HepG2 (cell line): ENCODE measurements around the gene BBS9. TPM values are rescaled to one million over a fixed set of nuclear protein-coding genes. Genes with fewer than 3 reads are reported as not detected.

ENCODE experiments used
- ATAC-seq: fragments of 200-7000 bp; cut with Tn5 transposase; 3 replicates; pipeline ENCODE4 v1.9.1; 2020; ENCODE audit warnings: mild to moderate bottlenecking, moderate library complexity
- BruUV-seq: library from RNA; stranded (reverse); fragments of 400-500 nt; replicated peaks from 2 replicates; lab custom pipeline; 2021; lab: Mats Ljungman, UMichigan
- CTCF ChIA-PET: fragments of 300-600 bp; formaldehyde crosslinking; extraction: SDS; loops from one replicate; lab custom pipeline; 2021; ENCODE audit warnings: low total read pairs, inconsistent platforms, low intra/inter-chr PET ratio; lab: Yijun Ruan, JAX
- POLR2A ChIA-PET: fragments of 350-600 bp; sonication (Branson Sonifier 250); formaldehyde crosslinking; loops from one replicate; lab custom pipeline; 2020; ENCODE audit warnings: antibody characterized with exemption, inconsistent platforms; lab: Yijun Ruan, JAX
- DNase-seq: peaks from one replicate; pipeline ENCODE4 v3.0.0-alpha.2; 2015; ENCODE audit warnings: low spot score
- FAIRE-seq: peaks from 3 replicates; lab custom pipeline; 2011; peaks lifted over from hg19 to GRCh38; lab: Jason Lieb, UNC
- H2AFZ ChIP-seq: one replicate; pipeline ENCODE4 v1.6.1; 2011; ENCODE audit warnings: low read length, inconsistent platforms
- H3K27ac ChIP-seq: fragments of 300-600 bp; 3 replicates; pipeline ENCODE4 v1.8.0; 2011; ENCODE audit warnings: mixed run types, mild to moderate bottlenecking, mixed read lengths, low read length, inconsistent platforms; ENCODE audit not compliant: insufficient read depth; ENCODE audit errors: extremely low read length
- H3K27me3 ChIP-seq, 2 experiments: fragments of 200-600 bp in 1 of 2; 2 replicates in 1 of 2; 3 replicates in 1 of 2; pipeline versions ENCODE4 v1.6.0 to v1.8.0; 2011; ENCODE audit warnings: low read length in 2 of 2, mild to moderate bottlenecking in 2 of 2, moderate library complexity in 2 of 2, inconsistent platforms in 1 of 2; ENCODE audit not compliant: insufficient read depth in 2 of 2, control insufficient read depth in 1 of 2
- H3K36me3 ChIP-seq, 2 experiments: fragments of 200-600 bp in 1 of 2; replicated peaks in 1 of 2; 2 replicates in 1 of 2; 3 replicates in 1 of 2; pipeline versions ENCODE4 v1.5.1 to v1.8.0; 2011; ENCODE audit warnings: low read length in 2 of 2, inconsistent platforms in 1 of 2; ENCODE audit not compliant: insufficient read depth in 2 of 2, control insufficient read depth in 1 of 2
- H3K4me1 ChIP-seq: 2 replicates; pipeline ENCODE4 v1.5.1; 2012; ENCODE audit warnings: low read length, inconsistent platforms; ENCODE audit not compliant: insufficient read depth
- H3K4me2 ChIP-seq: 2 replicates; pipeline ENCODE4 v1.6.0; 2011; ENCODE audit warnings: low read depth, low read length, inconsistent platforms
- H3K4me3 ChIP-seq, 3 experiments: fragments of 200-600 bp in 1 of 3; sonication (generic), shearing (Covaris generic) in 1 of 3; replicated peaks in 1 of 3; 2 replicates each; pipeline ENCODE4 v1.5.1; 2011 to 2016; ENCODE audit warnings: low read length in 3 of 3, inconsistent platforms in 2 of 3, low read depth in 2 of 3, mild to moderate bottlenecking in 2 of 3, control low read depth in 1 of 3, mixed read lengths in 1 of 3; ENCODE audit not compliant: insufficient read depth in 1 of 3
- H3K79me2 ChIP-seq: one replicate; pipeline ENCODE4 v1.6.1; 2011; ENCODE audit warnings: low read length, inconsistent platforms; ENCODE audit not compliant: insufficient read depth
- H3K9ac ChIP-seq: 2 replicates; pipeline ENCODE4 v1.6.0; 2011; ENCODE audit warnings: mild to moderate bottlenecking, low read depth, low read length, inconsistent platforms; ENCODE audit not compliant: insufficient read depth
- H3K9me3 ChIP-seq: 2 replicates; pipeline ENCODE4 v1.5.1; 2012; ENCODE audit warnings: mild to moderate bottlenecking, low read length
- H4K20me1 ChIP-seq: 2 replicates; pipeline ENCODE4 v1.6.0; 2011; ENCODE audit warnings: inconsistent platforms, mild to moderate bottlenecking, low read length, moderate library complexity; ENCODE audit not compliant: insufficient read depth
- FOXP1 ChIP-seq, 2 experiments: fragments of 450-650 bp in 1 of 2; IDR thresholded peaks; 2 replicates each; pipeline ENCODE4 v1.6.1; 2017 to 2018; ENCODE audit warnings: antibody characterized with exemption in 1 of 2
- RARG ChIP-seq: sonication (generic); formaldehyde crosslinking; IDR thresholded peaks from 2 replicates; pipeline ENCODE4 v1.4.0; 2020; ENCODE audit warnings: low read depth, mild to moderate bottlenecking, missing genetic modification reagents
- TP53 ChIP-seq: sonication (generic); formaldehyde crosslinking; conservative IDR thresholded peaks from 2 replicates; pipeline ENCODE4 v1.4.0; 2020; ENCODE audit warnings: missing genetic modification reagents
- ZFP36 ChIP-seq: fragments of 150-350 bp; IDR thresholded peaks from 2 replicates; pipeline ENCODE4 v1.6.1; 2018; ENCODE audit warnings: borderline replicate concordance, low read length, low read depth; ENCODE audit not compliant: partially characterized antibody
- ZNF350 ChIP-seq: sonication (generic); formaldehyde crosslinking; IDR thresholded peaks from 2 replicates; pipeline ENCODE4 v1.4.0; 2020; ENCODE audit warnings: mild to moderate bottlenecking, low read depth, missing genetic modification reagents, borderline replicate concordance
- ZNF367 ChIP-seq: sonication (generic); formaldehyde crosslinking; IDR thresholded peaks from 2 replicates; pipeline ENCODE4 v1.4.0; 2020; ENCODE audit warnings: missing genetic modification reagents, borderline replicate concordance
- ZNF780A ChIP-seq: sonication (generic); formaldehyde crosslinking; IDR thresholded peaks from 2 replicates; pipeline ENCODE4 v1.8.0; 2022; ENCODE audit warnings: mild to moderate bottlenecking, missing genetic modification reagents, moderate library complexity
- WGBS: methylation state at CpG from one replicate; pipeline ENCODE4 v1.1.6; 2017; ENCODE audit warnings: low lambda C conversion rate; 5-methylcytosine and 5-hydroxymethylcytosine counted together
- in situ Hi-C: cut with HindIII; loops from 2 replicates; pipeline ENCODE4 v1.10.0; 2017; ENCODE audit warnings: low pct_unique_long_range_greater_than_20kb; ENCODE audit not compliant: extremely low pct_ligation_motif_present
- intact Hi-C: fragments of 100-400 bp; cut with micrococcal nuclease; formaldehyde crosslinking; loops from one replicate; pipeline ENCODE4 v1.10.0; 2022; ENCODE audit not compliant: unreplicated experiment
- polyA plus RNA-seq, 8 experiments: library from polyadenylated mRNA; depleted of rRNA in 3 of 8; stranded (reverse) in 7 of 8; unstranded in 1 of 8; fragments of >200 nt; fragmentation: Illumina TruSeq in 4 of 8; extraction: Trizol in 4 of 8; gene quantifications; 2 replicates each; pipeline versions ENCODE4 v1.2.1 to v1.2.3, GENCODE V29; 2011 to 2016; ENCODE audit warnings: low read depth in 4 of 8, missing spikeins in 1 of 8, mixed read lengths in 1 of 8; ENCODE audit not compliant: insufficient read depth in 1 of 8
- total RNA-seq, 5 experiments: library from RNA; depleted of rRNA; stranded (reverse); fragments of >200 nt; fragmentation: Illumina TruSeq; extraction: Trizol; gene quantifications; 2 replicates each; pipeline ENCODE4 v1.2.3, GENCODE V29; 2016; ENCODE audit warnings: low read depth in 1 of 5
- TF ChIP-seq, protein P1 (sequence below): conservative IDR thresholded peaks from 2 replicates; pipeline ENCODE4 v1.6.1; 2018; ENCODE audit warnings: missing genetic modification reagents
- TF ChIP-seq, protein P2 (sequence below): sonication (generic); IDR thresholded peaks from 2 replicates; pipeline ENCODE4 v1.6.1; 2016; ENCODE audit warnings: low read depth, borderline replicate concordance
- TF ChIP-seq, protein P3 (sequence below): sonication (generic); formaldehyde crosslinking; IDR thresholded peaks from 2 replicates; pipeline ENCODE4 v1.4.0; 2020; ENCODE audit warnings: missing genetic modification reagents

Gene BBS9
- total and polyA plus RNA-seq, 2 of the 13 experiments (the other 11 are each of a cell fraction or from before 2014, with no cell fraction given): 5.1 to 7.8 TPM

DNA sequence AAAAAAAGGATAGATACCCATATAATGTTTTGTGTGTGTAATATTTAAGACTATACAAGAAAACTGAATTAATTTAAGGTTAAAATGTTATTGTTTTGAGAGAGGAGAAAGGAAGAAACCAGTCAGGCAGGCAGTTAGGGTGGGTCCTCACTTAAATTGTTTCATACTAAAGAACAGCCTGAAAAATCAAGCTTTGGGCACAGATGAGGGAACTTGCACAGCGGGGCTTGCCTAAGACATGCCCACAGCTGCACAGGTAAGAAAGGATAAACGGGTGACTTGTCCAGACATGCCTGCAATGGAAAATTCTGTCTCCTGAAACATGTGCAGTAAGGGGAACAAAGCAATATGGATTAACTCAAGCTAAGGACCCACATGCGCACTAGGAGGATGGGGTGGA is 158.4 kb downstream of the BBS9 start:
- ATAC-seq (no peak), FAIRE-seq (no peak), DNase-seq (no peak)
- no peak overlapping the region for H2AFZ ChIP-seq
- POLR2A ChIA-PET: no interaction called here
- no TSS peak for BruUV-seq
- no peak overlapping the region for H3K4me2 ChIP-seq
- H4K20me1 ChIP-seq: no peaks in the 10 kb centered on the region
- 0 out of 2 replicates have a peak, but pooled peaks cover 7% of the 10 kb centered on the region for H3K4me1 ChIP-seq
- no peaks in the 10 kb centered on the region for H3K27me3 ChIP-seq
- no peak overlapping the region for H3K27ac ChIP-seq
- in situ Hi-C loops (no loop called here), intact Hi-C loops (no loop called here)
- H3K36me3 ChIP-seq: no peaks in the 10 kb centered on the region
- H3K9me3 ChIP-seq: peaks cover 15% of the 10 kb centered on the region
- TF ChIP-seq, protein P1, sequence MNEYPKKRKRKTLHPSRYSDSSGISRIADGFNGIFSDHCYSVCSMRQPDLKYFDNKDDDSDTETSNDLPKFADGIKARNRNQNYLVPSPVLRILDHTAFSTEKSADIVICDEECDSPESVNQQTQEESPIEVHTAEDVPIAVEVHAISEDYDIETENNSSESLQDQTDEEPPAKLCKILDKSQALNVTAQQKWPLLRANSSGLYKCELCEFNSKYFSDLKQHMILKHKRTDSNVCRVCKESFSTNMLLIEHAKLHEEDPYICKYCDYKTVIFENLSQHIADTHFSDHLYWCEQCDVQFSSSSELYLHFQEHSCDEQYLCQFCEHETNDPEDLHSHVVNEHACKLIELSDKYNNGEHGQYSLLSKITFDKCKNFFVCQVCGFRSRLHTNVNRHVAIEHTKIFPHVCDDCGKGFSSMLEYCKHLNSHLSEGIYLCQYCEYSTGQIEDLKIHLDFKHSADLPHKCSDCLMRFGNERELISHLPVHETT (CRISPR knock-in tag): no peak
- TF ChIP-seq, protein P2, sequence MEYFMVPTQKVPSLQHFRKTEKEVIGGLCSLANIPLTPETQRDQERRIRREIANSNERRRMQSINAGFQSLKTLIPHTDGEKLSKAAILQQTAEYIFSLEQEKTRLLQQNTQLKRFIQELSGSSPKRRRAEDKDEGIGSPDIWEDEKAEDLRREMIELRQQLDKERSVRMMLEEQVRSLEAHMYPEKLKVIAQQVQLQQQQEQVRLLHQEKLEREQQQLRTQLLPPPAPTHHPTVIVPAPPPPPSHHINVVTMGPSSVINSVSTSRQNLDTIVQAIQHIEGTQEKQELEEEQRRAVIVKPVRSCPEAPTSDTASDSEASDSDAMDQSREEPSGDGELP: no peak
- TF ChIP-seq ZFP36: peak; percentile 66
- no peak for TF ChIP-seq RARG (CRISPR knock-in tag)
- peak; percentile 87; the same call in 1 of the 2 replicates for TF ChIP-seq TP53 (CRISPR knock-in tag)
- no peak for TF ChIP-seq FOXP1 (IDR thresholded peaks at IDR 0.05)
- no peak for TF ChIP-seq FOXP1 (CRISPR knock-in tag; IDR thresholded peaks at IDR 0.05)
- peak; percentile 73; the same call in 1 of the 2 replicates for TF ChIP-seq ZNF780A (CRISPR knock-in tag)
- no peak for TF ChIP-seq ZNF350 (CRISPR knock-in tag)
- TF ChIP-seq ZNF367 (CRISPR knock-in tag): no peak
- TF ChIP-seq, protein P3, sequence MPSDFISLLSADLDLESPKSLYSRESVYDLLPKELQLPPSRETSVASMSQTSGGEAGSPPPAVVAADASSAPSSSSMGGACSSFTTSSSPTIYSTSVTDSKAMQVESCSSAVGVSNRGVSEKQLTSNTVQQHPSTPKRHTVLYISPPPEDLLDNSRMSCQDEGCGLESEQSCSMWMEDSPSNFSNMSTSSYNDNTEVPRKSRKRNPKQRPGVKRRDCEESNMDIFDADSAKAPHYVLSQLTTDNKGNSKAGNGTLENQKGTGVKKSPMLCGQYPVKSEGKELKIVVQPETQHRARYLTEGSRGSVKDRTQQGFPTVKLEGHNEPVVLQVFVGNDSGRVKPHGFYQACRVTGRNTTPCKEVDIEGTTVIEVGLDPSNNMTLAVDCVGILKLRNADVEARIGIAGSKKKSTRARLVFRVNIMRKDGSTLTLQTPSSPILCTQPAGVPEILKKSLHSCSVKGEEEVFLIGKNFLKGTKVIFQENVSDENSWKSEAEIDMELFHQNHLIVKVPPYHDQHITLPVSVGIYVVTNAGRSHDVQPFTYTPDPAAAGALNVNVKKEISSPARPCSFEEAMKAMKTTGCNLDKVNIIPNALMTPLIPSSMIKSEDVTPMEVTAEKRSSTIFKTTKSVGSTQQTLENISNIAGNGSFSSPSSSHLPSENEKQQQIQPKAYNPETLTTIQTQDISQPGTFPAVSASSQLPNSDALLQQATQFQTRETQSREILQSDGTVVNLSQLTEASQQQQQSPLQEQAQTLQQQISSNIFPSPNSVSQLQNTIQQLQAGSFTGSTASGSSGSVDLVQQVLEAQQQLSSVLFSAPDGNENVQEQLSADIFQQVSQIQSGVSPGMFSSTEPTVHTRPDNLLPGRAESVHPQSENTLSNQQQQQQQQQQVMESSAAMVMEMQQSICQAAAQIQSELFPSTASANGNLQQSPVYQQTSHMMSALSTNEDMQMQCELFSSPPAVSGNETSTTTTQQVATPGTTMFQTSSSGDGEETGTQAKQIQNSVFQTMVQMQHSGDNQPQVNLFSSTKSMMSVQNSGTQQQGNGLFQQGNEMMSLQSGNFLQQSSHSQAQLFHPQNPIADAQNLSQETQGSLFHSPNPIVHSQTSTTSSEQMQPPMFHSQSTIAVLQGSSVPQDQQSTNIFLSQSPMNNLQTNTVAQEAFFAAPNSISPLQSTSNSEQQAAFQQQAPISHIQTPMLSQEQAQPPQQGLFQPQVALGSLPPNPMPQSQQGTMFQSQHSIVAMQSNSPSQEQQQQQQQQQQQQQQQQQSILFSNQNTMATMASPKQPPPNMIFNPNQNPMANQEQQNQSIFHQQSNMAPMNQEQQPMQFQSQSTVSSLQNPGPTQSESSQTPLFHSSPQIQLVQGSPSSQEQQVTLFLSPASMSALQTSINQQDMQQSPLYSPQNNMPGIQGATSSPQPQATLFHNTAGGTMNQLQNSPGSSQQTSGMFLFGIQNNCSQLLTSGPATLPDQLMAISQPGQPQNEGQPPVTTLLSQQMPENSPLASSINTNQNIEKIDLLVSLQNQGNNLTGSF (CRISPR knock-in tag): no peak
- WGBS: 97% methylated on average over 3 of the region's 3 CpGs
- no peak overlapping the region for H3K9ac ChIP-seq
- CTCF ChIA-PET: no interaction called here
- H3K79me2 ChIP-seq: no peaks in the 10 kb centered on the region
- no peak overlapping the region for H3K4me3 ChIP-seq
